GM19372 (cell line): ENCODE measurements around the gene STT3B.

Experiments
- ATAC-seq: cut with Tn5 transposase; IDR thresholded peaks from one replicate; pipeline ENCODE4 v1.9.1; 2021; ENCODE audit warnings: mild to moderate bottlenecking, low read depth, moderate library complexity; ENCODE audit not compliant: unreplicated experiment

Gene STT3B

DNA sequence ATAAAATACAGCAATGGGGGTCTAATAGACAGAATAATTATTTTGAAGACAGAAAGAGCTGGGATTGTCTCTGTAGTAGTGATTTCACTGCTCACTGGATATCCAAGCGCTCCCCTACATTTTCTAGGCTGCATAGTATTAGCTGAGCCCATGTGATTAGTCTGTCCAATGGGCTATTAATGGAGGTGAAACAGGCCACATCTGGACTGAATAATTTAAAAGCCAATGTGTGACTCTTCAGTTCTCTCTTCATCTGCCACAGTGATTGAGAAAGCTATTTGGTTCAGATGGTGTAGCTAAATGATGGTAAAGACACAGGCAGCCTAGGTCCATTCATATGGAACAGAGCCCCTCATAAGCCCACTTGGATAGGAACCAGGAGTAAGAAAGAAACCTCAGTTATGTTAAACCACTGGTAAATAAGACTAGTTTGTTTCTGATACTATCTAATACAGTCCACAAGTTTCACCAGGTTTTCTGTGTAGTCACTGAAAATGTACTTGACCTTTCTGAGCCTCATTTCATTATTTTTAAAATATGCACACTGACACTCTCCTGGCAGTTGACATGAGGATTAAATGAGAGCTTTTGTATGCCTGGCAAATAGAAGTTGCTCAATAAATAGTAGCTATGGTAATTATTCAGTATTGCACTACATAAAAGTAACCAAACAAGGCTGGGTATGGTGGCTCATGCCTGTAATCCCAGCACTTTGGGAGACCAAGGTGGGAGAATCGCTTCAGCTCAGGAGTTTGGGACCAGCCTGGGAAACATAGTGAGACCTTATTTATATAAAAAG, 17.0 kb upstream of the STT3B start:
- no peak for ATAC-seq

DNA sequence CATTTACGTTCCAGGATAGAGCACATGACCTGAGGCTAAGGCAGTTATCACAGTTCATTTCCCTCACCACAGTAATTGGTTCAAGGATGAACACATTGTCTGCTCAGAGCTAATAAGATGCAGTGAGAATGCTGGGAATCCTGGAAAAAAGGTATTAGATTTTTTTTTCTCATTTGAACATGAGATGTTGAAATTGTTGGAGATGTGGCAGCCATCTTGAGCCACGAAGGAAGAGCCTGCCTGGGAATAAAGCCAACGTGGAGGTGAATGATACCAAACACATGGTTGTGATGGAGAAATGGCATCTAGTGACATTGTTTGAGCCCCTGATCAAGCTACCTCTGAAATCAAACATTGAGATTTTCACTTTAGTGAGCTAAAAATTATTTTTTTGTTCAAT, 16.0 kb upstream of the STT3B start:
- no peak for ATAC-seq

DNA sequence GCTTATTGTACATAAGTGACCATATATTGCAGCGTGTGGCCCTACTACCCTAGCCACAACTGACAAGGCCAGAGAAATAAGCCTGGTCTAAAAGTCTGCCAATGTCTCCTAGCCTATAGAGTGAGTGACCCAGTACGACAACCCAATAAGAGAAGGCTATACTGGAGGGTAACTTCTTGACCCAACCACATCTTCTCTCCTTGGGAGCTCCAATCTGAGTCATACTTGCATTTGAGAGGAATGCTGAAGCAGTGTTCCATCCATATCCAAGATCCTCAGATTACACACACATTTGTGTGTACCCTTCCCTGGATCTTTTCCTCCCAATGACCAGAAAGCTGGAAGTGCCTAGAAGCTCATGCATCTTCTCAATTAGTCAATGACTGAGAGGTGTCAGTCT, 11.3 kb upstream of the STT3B start:
- ATAC-seq = no peak

DNA sequence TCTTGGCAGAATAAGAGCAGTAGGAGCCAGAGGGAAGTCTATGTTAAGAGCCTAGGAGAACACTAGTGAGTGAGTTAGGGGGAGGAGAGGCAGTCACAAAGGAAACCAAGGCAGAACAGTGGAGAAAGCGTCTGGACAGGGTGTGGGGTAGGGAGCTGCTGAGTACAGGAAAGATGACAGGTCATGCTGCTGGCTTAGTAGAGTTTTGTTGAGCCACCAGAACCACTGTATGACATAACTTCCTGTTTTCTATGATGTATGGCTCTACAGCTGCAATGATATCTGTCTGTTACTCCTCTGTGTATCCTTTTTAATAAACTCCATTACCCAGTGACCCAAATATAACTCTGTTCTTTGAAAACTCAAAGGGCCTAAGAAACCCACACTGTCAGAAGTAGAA, 10.6 kb upstream of the STT3B start:
- ATAC-seq = no peak

DNA sequence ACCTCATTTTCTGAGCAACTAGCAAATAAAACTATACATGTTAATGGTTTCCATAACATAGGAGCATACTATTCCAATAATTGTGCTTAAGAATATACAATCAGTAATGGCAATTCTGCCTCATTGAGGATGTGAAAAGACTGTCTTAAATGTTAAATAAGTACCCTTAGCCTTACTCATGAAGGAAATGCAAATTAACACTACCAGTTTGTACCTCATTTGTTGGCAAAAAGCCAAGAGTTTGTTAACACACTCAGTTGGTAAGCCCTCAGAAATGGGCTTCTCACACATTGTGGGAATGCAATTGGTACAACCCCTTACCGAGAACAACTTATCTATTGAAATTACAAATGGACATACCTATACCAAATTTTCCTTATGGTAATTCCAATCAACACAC, 9.2 kb upstream of the STT3B start:
- ATAC-seq = no peak

DNA sequence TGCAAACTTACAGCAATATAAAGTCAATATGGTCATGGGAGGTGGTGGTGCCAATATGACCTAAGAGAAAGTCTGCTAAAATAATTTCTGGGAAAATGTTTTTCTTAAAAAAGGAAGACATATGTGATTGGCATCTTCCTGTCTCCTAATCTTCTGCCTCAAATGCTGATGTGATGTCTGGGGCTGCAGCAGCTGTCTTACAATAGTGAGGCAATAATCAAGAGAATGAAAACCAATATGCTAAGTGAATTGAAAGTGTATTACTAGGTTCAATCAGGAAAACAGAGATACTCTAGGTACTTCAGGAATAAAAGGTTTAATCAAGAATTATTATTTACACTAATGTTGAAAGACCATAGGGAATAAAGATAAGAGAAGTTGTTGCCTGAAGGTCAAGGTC, 7.2 kb upstream of the STT3B start:
- no peak for ATAC-seq

DNA sequence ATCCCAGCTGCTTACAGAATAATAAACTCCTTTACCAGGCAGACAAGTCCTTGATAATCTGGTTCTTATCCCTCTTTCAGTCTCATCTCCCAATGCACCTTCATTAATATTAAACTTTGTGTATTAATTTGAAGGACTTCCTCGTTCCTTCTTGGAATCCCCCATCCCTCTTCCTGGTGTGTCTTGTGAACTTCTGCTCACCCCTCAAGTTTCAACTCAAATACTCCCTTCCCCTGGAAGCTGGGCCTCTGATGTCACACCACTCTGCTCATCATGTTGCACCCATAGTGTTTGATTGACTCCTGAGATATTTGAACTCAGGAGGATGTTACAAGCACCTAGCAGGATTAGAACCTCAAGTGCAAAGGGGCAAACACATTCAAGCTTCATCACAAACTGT, 3.3 kb upstream of the STT3B start:
- no peak for ATAC-seq

DNA sequence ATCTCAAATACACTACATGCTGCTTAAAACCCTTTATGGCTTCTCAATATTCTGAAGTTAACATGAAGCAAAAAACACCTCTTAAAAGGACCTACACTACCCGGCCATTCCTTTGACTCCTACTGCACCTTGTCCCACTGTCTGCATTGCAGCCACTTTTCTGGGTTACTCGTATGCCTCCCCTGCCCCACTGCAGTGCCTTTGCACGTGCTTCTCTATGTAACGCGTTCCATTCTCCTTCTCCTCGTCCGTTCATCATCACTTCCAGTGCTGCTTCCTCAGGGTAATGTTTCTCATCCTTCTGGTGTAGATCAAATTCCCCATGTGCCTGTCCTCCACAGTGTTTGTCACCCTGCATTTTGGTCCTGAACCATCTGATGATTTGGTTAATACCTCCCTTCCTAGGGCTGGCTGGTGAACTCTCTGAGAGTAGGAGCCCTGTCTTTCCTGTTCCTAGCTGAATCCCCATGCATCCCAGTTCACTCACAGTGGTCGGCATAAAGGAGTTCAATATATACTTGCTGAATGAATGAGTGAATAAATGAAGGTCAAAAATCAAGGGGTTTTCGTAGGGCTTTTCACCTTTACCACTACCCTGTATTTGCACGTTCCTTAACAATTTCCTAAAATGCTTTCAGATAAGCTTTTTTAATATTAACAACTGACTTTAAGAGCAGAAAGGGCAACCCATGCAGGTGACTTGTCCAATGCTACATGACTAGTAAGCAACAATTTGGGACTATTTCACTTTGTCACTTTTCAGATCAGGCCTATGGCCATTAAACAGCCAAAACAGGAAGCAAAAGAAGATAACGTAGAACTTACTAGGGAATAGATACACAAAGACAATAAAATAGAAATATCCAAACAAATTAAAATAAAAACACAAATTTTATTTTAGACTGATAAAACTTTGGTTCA, 2.4 kb upstream of the STT3B start:
- ATAC-seq = no peak

DNA sequence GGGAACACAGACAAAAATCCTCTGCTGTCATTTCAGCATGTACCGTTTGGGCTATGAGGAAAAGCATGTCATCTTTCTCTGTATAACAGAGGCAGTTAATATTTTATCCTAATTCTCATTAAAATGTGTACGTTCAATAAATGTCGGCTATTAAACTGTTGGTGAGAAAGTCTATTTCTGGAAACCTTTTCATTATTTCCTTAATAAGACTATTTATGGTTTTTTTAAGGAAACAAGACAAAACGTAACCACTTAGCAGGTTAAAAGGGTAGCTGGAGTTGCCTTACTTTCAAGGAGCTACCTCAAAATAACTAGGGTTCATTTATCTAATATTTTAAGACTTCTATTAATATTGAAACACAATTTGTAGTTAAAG, 1.8 kb upstream of the STT3B start:
- no peak for ATAC-seq

DNA sequence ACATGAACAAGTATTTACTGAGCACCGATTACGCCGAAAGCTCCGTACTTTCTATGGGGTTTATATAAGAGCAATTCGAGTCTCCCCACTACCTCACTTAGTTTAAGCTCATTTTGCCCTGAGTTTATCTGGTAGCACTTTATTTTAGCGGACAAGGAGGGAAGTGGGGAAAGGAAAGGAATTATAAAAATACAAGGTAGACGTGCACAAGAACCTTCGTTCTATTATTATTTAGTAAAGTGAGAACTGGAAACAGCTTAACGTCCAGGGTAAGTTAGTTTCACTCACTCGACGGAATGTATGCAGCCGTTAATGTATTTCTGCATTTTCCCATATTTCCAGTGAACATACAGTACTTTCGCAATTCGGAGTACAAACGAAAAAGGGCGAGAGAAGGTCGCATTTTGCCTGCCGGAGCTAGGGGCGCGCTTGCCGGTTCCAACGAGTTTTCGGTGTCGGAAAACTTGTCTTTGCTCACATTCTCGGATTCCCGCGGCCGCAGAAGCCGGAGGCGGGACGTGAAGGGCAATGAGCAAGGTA, 1.2 kb upstream of the STT3B start:
- no peak for ATAC-seq

DNA sequence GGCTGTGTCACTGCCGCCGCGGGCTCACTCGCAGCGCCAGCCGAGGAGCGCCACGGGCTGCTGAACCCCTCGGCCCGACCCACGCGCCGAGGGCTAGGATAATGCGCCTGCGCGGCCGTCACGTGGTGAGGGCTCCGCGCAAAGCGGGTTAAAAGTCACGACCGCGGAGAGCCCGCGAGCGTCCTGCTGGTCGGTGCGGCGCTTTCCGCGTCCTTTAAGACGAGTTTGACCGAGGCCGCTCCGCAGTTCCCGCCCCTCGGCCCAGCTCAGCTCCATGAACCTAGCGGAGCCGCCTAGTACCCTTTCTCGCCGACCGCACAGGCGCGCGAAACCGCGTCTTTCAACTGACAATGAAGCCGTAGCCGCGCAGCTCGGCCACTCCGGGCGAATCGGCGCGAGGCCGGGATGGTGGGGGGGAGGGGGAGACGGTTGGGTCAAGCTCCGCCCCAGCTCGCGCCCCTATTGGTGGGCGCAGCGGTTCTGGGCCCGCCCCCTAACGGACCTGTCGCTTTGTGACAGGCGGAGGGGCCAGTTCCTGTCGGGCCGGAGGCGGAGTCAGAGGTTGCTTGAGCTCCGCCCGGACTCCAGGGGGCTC, 636 bp upstream of the STT3B start:
- ATAC-seq = peak; percentile 80

DNA sequence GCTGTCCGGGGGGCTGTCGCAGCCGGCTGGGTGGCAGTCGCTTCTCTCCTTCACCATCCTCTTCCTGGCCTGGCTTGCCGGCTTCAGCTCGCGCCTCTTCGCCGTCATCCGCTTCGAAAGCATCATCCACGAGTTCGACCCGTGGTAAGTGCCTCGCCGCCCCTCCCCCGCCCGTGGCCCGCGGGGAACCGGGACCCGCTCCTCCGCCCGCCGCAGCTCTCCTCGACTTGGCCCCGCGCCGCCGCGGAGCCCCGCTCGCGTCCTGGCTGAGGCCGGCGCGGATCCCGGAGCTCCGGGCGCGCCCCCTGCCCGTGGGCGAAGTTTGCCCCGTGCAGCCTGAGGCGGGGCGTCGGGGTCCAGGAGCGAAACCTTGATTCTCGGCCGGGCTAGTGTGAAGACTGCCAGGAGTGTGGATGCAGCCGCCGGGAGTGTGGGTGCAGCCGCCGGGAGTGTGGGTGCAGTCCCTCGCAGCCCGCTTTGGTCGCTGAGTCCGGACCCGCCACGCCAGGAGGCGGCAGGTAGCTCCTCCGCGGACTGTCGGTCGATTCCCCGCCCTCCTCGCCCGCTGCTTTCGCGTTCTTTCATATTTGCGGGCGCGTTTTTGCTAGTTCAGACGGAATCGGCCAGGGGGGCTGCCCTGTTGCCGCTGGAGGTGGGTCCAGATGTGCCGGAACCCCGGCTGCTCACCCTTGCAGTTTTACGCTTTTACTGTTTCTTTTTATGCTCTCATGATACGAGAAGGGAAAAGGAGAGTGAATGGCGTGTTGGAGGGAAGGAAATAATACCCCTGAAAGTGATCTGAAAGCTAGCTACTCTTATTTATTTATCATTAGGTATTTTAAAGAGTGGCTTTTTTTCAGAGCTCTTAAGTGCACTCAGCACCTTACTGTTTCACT, 692 bp downstream of the STT3B start:
- ATAC-seq = peak; percentile 5

DNA sequence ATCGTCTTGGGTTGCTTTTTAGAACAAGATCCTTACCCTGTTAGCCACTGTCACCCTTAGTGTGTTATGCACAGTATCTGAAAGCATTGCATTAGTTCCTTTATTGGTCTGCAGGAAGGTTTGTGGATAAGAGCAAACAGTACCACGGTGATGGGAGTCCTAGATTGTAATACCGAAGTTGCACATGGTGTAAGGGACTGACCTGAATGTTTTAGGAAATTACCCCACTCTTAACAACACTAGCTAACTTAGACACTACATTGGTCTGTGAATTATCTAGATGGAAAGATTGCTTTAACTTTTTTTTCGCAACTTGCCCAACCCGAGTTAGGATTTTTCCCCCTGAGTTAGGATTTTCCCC, 1.3 kb downstream of the STT3B start:
- no peak for ATAC-seq

DNA sequence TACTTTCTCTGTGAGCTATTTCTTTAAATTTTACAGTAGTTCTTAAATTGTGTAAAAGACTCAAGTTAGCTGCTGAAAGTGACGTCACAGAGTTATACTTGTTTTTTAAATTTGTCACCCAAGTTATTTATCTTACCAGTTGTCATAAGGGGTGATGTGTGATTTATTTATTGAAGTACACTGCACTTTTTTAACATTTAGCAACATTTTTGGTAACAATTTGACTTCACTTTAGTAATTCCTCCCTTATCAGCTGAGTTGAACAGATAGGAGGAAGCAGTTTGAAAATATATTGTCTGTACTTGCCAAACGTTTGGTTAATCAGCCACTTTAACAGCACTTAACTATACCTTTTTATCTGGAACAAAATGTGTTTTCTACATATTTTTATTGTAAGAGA, 3.8 kb downstream of the STT3B start:
- no peak for ATAC-seq

DNA sequence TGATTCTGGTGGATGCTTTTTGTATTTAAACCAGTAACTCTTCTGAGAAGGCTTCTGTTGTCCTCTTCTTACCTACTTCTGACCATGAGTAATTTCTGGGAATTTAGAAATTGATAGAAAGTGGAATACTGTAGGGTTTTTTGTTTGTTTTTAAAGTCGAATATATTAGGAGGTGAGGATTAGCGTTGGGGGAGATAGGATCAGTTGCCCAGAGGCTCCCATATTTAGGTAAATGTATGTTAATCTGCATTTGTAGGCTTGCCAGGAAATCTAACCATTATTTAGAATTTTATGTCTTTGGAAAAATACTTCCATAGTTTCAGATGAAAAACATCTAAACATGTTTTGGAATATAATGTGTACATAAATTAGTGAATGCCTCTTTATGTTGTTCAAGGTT, 6.1 kb downstream of the STT3B start:
- no peak for ATAC-seq

DNA sequence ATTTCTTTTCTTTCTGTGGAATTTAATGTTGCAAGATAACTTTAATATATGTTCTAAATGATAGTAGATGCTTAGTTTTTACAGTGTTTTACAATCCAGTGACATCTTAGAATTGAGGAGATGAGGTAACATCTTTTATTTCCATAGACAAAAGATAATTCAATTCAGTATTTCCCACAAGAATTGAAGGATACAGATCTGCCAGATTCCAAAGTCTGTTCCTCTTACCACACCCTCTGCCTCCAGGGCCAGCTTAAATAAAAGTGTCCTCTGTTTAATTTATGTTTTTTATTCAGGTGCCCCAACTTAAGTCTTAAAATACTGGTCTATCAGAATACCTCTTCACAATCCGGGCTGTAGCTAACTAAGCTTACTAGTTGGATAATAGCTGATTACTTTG, 6.5 kb downstream of the STT3B start:
- no peak for ATAC-seq

DNA sequence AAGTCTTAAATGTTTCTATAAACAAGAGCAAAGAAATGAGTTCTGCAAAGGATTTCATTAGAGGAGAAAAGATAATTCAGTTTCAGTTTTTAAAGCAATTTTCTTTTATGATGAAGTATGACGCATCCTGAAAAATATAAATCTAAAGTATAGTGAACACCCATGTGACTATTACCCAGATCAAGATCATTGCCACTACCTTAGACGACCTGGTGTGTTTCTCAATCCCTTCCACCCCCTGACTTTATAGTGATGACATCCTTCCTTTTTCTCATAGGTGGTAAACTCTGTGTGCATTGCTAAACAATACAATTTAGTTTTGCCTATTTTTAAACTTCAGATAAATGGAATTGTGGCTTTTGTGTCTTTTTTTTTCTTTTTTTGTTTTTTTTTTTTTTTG, 8.4 kb downstream of the STT3B start:
- no peak for ATAC-seq

DNA sequence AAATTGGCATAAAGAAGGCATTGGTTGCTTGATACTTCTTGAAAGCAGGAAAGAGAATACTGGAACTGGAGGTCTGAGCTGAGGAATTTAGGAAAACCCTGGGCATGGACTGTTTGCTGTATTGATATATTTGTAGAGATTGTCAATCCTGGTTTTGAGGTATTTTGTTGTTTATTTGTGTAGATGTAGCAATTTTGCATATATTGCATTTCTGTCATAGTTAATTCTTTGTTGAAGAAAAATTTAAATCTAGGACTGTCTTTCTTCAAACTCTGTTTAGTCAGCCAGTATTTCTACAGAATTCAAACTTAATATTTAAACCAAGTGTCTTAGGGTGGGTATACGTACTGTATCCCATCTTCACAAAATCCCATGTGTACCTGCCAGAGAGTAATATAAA, 9.5 kb downstream of the STT3B start:
- ATAC-seq = no peak

DNA sequence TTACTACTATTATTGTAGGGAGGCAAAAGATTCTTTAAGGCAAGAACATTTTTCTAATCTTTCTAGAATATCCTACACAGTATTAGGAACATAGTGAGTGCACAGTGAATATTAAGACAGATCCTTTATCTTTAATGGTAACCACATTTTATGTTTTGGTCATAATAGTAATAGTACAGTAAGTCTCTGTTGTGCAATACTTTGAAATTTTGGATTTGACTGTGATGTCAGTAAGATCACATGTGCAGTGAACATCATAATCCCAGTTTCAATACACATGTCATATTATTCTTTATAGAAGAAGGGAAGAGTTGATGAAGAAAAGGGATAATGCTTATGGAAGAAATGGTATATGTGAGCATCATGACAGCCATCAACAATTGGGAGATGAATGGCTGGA, 10.7 kb downstream of the STT3B start:
- no peak for ATAC-seq

DNA sequence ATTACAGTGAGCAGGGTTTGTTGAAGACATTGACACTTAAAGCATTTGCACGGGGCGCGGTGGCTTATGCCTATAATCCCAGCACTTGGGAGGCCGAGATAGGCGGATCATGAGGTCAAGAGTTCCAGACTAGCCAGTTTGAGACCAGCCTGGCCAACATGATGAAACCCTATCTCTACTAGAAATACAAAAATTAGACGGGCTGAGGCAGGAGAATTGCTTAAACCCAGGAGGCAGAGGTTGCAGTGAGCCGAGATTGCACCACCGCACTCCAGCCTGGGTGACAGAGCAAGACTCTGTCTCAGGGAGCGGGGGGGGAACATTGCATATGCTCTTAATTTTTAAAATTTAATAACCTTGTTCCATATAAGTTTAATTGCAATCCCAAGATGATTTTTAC, 11.9 kb downstream of the STT3B start:
- no peak for ATAC-seq
